NOMO-1 treated with DMSO at 0.1 percent for 48 hours (cell line): ENCODE data around the gene WDFY2.

Source experiments
- DNase-seq: peaks from one replicate; lab custom pipeline; 2025; ENCODE audit not compliant: unreplicated experiment; lab: John Stamatoyannopoulos, UW

WDFY2 gene

GRCh38 chr13:51600703-51601102 is 16.4 kb downstream of the WDFY2 start:
- DNase-seq, result no peak

DNA sequence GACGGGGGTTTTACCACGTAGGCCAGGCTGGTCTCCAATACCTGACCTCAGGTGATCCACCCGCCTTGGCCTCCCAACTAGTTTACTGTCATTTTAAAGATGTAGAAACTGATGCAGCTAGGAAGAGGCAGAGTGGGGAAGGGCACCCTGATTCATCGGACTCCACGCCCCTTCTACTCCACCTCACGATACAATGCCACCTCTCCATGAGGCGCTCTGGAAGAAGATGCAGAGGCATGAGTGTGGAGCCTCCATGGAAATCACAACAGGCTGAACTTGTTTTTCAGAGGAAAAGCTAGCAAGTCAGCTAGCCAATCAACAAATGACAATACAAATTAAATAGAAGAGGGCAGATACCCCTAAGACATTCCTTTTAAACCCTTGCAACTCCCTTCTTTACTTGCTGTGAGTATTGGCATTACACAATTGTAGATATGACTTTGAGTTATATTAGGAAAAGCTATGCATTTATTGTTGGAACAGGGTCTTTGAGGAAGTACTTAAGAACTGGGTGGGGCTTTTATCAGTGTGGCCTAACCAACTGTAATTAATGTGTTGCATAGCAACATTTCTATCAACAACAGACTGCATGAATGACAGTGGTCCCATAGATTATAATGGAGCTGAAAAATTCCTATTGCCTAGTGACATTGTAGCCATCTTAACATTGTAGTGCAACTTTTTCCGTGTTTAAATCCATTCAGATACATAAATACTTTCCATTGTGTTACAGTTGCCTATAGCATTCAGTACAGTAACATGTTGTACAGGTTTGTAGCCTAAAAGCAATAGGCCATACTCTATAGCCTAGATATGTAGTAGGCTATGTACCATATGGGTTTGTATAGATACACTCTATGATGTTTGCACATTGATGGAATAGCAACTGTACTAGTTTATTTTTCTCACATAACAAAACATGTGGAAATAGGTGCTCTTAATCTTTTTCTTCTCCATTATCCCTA is 17.6 kb downstream of the WDFY2 start:
- DNase-seq, result peak; percentile 94

- DNase-seq, result no peak
Measured at GRCh38 chr13:51603716-51604115, 19.5 kb downstream of the WDFY2 start.

- no peak for DNase-seq
Measured at GRCh38 chr13:51605698-51606097, 21.4 kb downstream of the WDFY2 start.

GRCh38 chr13:51607165-51607564 is 22.9 kb downstream of the WDFY2 start:
- DNase-seq, result no peak

DNA sequence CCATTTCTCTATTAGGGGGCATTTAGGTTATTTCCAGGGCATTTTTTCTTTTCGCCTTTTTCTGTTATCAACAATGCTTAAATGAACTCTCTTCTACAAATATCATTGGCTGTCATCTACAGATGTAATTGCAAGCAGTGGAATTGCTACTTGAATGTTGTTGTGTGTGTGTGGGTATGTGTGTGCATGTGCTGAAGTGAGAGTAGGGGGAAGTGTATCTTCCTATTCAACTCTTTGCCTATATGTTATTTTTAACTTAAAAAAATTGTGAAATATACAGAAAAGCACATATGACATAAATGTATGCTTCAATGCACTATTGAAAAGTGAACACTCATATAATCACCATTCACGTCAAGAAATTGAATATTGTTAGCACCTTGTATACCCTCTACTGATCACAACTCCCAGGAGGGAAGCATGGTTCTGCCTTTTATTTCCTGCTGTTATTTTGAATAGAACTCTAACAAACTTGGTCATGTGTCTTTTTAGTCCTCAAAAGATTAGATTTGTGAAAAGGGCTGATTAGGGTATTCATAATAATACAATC is 24.7 kb downstream of the WDFY2 start:
- no peak for DNase-seq

GRCh38 chr13:51612867-51613266 is 28.6 kb downstream of the WDFY2 start:
- DNase-seq, result no peak

DNA sequence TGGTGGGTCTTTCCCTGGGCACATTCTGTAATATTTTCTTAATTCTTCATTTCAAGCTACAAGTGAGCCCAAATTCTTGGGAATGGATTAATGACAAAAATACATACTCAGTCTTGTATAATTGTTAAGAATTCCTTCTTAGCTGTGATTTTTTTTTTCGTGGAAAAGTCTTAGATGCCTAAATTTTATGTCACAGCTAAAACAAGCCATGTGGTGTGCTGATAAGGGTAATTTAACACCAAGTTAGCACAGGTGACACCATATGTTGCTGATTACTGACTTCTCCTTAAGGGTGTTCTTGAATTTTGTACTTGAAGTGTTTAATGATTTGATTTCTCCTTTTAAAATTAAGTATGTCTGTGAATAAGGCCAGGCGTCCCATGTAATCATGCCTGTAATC is 29.3 kb downstream of the WDFY2 start:
- DNase-seq, result no peak

GRCh38 chr13:51614350-51614786 is 30.1 kb downstream of the WDFY2 start:
- DNase-seq, result peak; percentile 11

DNA sequence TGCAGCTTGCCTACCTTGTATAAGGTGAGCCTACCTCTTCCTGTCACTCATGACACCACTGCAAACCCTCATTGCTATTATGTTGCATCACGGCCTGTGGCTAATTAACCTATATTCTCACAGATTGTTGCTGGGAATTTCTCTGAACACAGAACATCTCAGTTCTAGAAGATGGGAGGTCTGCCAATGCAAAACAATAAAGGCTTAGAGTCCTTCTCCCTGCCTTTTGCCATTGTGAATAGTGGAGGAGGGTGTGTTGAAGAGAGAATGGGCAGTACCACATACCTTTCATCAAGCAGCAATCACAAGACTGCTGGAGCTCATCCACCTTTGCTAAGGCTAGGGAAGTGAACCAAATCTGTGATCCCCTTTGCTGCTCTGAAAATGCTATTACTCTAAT is 34.4 kb downstream of the WDFY2 start:
- DNase-seq, result no peak

DNA sequence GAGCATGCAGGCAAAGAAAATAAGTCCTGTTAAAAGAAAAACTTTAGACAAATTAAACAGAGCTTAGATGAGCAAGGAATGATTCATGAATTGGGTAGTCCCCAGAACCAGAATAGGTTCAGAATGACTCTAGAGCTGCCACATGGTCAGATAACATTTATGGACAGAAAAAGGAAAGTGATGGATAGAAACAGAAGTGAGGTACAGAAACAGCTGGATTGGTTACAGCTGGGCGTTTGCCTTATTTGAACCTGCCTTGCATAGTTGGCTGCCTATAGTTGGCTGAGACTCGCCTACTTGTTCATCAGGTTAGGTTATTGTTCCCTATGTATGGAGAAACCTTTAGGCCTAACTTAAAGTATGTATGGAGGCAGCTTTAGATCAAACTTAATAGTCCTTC is 35.4 kb downstream of the WDFY2 start:
- no peak for DNase-seq

DNA sequence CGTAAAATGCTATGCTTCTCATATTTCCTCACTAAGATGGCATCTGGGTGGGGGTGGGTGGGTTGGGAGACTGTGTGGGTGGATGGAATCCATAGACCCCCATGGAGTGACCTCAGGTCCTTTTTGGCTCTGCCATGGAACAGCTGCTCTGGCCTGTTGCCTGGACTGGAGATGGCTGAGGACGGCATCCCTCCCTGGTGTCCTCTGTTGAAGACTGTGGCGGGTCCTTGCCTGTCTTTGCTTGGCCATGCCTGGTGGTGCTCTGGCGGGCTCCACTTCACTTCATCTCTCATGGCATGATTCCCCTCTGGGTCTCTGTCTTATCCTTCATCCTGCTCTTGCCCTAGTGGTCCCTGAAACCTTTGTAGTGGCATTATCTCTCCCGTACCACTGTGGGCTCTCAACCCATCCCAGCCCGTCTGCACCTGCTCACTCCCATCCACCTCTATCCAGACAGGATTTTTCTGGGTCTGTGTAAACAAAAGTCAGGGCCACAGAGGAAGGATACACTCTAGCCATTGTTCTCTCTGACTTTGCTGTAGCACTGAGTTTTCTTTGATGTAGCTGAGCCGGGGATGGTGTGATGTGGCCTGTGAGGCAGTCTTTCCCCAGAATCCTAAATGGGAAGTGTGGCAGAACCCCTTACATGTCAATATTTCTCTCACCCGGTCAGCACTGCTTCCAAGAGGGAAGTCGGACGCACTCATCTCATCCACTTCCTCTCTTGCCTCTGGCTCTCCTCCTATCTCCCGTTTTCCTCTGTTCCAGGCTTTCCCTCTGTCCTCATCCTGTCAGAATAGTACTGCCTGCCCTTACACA is 36.1 kb downstream of the WDFY2 start:
- DNase-seq, result no peak

DNA sequence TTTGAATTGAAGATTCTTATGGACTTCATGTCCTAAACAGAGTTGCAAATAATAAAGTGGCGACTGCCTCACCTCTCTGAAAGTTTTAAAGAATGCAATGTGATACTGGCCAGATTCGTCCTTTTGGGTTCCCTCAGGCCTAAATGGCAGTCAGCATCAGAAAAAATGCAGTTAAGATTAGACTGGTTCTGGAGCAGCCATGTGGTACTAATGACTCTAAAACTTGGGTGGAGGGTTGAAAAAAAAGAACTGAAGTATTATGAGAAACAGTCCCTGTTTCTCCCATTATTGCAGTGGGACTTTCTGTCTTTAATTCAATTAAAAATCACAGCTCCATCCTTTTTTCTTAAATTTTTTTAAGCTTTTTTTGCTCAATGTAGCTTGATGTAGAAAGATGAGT is 37.3 kb downstream of the WDFY2 start:
- no peak for DNase-seq

GRCh38 chr13:51623473-51623872 is 39.2 kb downstream of the WDFY2 start:
- no peak for DNase-seq

DNA sequence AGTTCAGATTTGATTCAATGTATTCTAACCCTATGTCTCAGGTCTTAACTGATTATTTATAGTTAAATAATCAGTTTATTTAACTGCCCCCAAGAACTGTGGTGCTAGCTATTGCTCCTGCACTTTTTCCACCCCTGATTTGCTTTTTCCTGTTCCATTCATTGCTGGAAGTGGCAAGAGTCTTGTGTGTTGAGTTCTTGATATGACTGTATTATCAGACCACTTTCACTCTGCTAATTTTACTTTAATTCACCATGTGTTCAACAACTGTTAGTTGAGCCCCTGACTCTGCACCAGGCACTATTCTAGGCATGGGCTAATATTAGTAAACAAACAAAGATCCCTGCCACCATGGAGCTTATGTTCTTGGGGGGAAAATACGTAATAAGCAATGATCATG is 39.9 kb downstream of the WDFY2 start:
- DNase-seq, result no peak

GRCh38 chr13:51624695-51625345 is 40.6 kb downstream of the WDFY2 start:
- DNase-seq, result peak; percentile 59

- DNase-seq, result no peak
Measured at GRCh38 chr13:51625555-51626345, 41.5 kb downstream of the WDFY2 start.

DNA sequence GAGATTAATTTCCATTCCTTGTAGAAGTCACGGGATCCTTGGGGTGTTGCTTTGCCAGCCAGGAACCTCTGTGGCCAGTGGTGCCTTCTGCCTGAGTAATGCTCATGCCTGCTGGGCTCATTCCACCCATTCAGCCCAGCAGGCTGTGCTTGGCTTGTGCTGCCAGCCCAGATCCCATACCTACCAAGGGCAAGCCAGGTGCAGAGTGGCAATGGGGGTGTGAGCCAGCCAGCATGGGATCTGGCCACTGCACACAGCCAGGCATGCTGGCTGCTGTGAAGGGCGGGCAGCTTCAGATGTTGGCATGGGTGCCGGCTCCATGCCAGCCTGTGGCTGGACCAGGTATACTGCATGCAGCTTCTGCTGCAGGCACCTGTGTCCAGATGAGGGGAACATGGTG is 42.5 kb downstream of the WDFY2 start:
- DNase-seq, result no peak

- no peak for DNase-seq
Measured at GRCh38 chr13:51628059-51628852, 44.0 kb downstream of the WDFY2 start.
